H1 (cell line): ENCODE results near the gene NUDT11. TPM values are rescaled to one million over a fixed set of nuclear protein-coding genes. Genes with fewer than 3 reads are reported as not detected.

ENCODE experiments used
- CTCF ChIA-PET: fragments of 300-600 bp; sonication (Branson Sonifier 250); formaldehyde crosslinking; loops from one replicate; lab custom pipeline; 2021; ENCODE audit not compliant: partially characterized antibody; lab: Charles Lee
- POLR2A ChIA-PET: fragments of 300-600 bp; sonication (Branson Sonifier 250); formaldehyde crosslinking; loops from one replicate; lab custom pipeline; 2021; ENCODE audit warnings: inconsistent platforms; ENCODE audit not compliant: partially characterized antibody; lab: Charles Lee
- DNase-seq, 2 experiments: peaks; one replicate each; pipeline versions ENCODE4 v3.0.0 to v3.0.0-alpha.2; 2010 to 2022; ENCODE audit warnings: low spot score in 2 of 2, low read depth in 1 of 2, mixed read lengths in 1 of 2
- FAIRE-seq: peaks from 2 replicates; lab custom pipeline; 2011; peaks lifted over from hg19 to GRCh38; lab: Jason Lieb, UNC
- H2AFZ ChIP-seq: 2 replicates; pipeline ENCODE4 v1.8.1; 2012; ENCODE audit warnings: low read length, inconsistent platforms
- H2AK5ac ChIP-seq: 2 replicates; pipeline ENCODE4 v1.6.1; 2013; ENCODE audit warnings: low read depth, low read length
- H2BK120ac ChIP-seq: replicated peaks from 2 replicates; pipeline ENCODE3; 2013; ENCODE audit warnings: low read depth, low read length, inconsistent platforms
- H2BK12ac ChIP-seq: 2 replicates; pipeline ENCODE4 v1.6.1; 2013; ENCODE audit warnings: low read depth, low read length
- H2BK15ac ChIP-seq: 2 replicates; pipeline ENCODE4 v1.6.1; 2013; ENCODE audit warnings: low read length
- H2BK20ac ChIP-seq: 2 replicates; pipeline ENCODE4 v1.6.1; 2013; ENCODE audit warnings: low read length
- H2BK5ac ChIP-seq: 2 replicates; pipeline ENCODE4 v1.6.1; 2013; ENCODE audit warnings: low read depth, low read length
- H3K14ac ChIP-seq: 2 replicates; pipeline ENCODE4 v1.6.1; 2013; ENCODE audit warnings: inconsistent platforms; ENCODE audit not compliant: insufficient read length
- H3K18ac ChIP-seq: 2 replicates; pipeline ENCODE4 v1.6.1; 2013; ENCODE audit warnings: low read length; ENCODE audit errors: extremely low read depth
- H3K23ac ChIP-seq: 2 replicates; pipeline ENCODE4 v1.6.1; 2013; ENCODE audit warnings: inconsistent platforms; ENCODE audit not compliant: insufficient read length
- H3K23me2 ChIP-seq: 2 replicates; pipeline ENCODE4 v1.6.1; 2013; ENCODE audit warnings: low read depth, low read length
- H3K27ac ChIP-seq: 2 replicates; pipeline ENCODE4 v1.6.1; 2011; ENCODE audit warnings: low read depth, low read length, inconsistent platforms
- H3K27me3 ChIP-seq, 4 experiments: replicated peaks in 1 of 4; 1 replicate in 1 of 4; 2 replicates in 3 of 4; pipeline versions ENCODE4 v1.6.1 to v1.8.1; 2011 to 2013; ENCODE audit warnings: low read length in 3 of 4, mild to moderate bottlenecking in 3 of 4, inconsistent platforms in 2 of 4, mixed read lengths in 2 of 4, moderate library complexity in 1 of 4; ENCODE audit not compliant: control insufficient read depth in 3 of 4, insufficient read depth in 3 of 4; ENCODE audit errors: extremely low read depth in 1 of 4
- H3K36me3 ChIP-seq, 4 experiments: 2 replicates each; pipeline versions ENCODE4 v1.6.1 to v1.8.1; 2011 to 2013; ENCODE audit warnings: mild to moderate bottlenecking in 4 of 4, low read length in 3 of 4, moderate library complexity in 2 of 4, control low read depth in 1 of 4, inconsistent platforms in 1 of 4; ENCODE audit not compliant: insufficient read depth in 4 of 4, control insufficient read depth in 2 of 4
- H3K4ac ChIP-seq: replicated peaks from 2 replicates; pipeline ENCODE3; 2013; ENCODE audit warnings: low read length, low read depth, mixed read lengths, inconsistent platforms; ENCODE audit not compliant: insufficient read length
- H3K4me1 ChIP-seq, 4 experiments: replicated peaks in 1 of 4; 1 replicate in 1 of 4; 2 replicates in 3 of 4; pipeline versions ENCODE4 v1.6.1 to v1.8.1; 2011 to 2013; ENCODE audit warnings: low read length in 3 of 4, inconsistent platforms in 2 of 4, mixed read lengths in 1 of 4; ENCODE audit not compliant: insufficient read depth in 4 of 4, control insufficient read depth in 3 of 4
- H3K4me2 ChIP-seq, 2 experiments: 2 replicates each; pipeline versions ENCODE4 v1.6.1 to v1.8.1; 2011 to 2013; ENCODE audit warnings: low read depth in 2 of 2, low read length in 2 of 2, control low read depth in 1 of 2, inconsistent platforms in 1 of 2, mild to moderate bottlenecking in 1 of 2; ENCODE audit not compliant: insufficient read depth in 1 of 2
- H3K4me3 ChIP-seq, 4 experiments: fragments of 200-600, 300-600 bp in 1 of 4; sonication (generic), shearing (Covaris generic), sonication (Bioruptor Twin) in 1 of 4; 2 replicates each; pipeline versions ENCODE4 v1.5.1 to v1.8.1; 2011 to 2016; ENCODE audit warnings: low read length in 4 of 4, low read depth in 3 of 4, control low read depth in 2 of 4, inconsistent platforms in 2 of 4, mild to moderate bottlenecking in 2 of 4, mixed read lengths in 1 of 4, moderate library complexity in 1 of 4; ENCODE audit not compliant: insufficient read depth in 2 of 4; ENCODE audit errors: extremely low read depth in 1 of 4
- H3K56ac ChIP-seq: replicated peaks from 2 replicates; pipeline ENCODE3; 2013; ENCODE audit warnings: low read depth, mild to moderate bottlenecking, mixed read lengths, low read length, inconsistent platforms; ENCODE audit not compliant: insufficient read length
- H3K79me1 ChIP-seq: 2 replicates; pipeline ENCODE4 v1.6.1; 2013; ENCODE audit warnings: low read depth, low read length, control low read depth
- H3K79me2 ChIP-seq, 2 experiments: 2 replicates each; pipeline versions ENCODE4 v1.6.1 to v1.8.1; 2012 to 2013; ENCODE audit warnings: low read length in 2 of 2, mild to moderate bottlenecking in 2 of 2, inconsistent platforms in 1 of 2; ENCODE audit not compliant: insufficient read depth in 2 of 2, control insufficient read depth in 1 of 2
- H3K9ac ChIP-seq, 4 experiments: replicated peaks in 1 of 4; 1 replicate in 1 of 4; 2 replicates in 3 of 4; pipeline versions ENCODE4 v1.6.1 to v1.8.1; 2011 to 2013; ENCODE audit warnings: low read depth in 3 of 4, low read length in 3 of 4, control low read depth in 2 of 4, mild to moderate bottlenecking in 2 of 4, moderate library complexity in 2 of 4, inconsistent platforms in 1 of 4; ENCODE audit errors: extremely low read depth in 1 of 4
- H3K9me3 ChIP-seq, 2 experiments: 2 replicates each; pipeline versions ENCODE4 v1.6.1 to v1.8.1; 2012 to 2013; ENCODE audit warnings: mild to moderate bottlenecking in 2 of 2, moderate library complexity in 2 of 2, control low read depth in 1 of 2, inconsistent platforms in 1 of 2, low read depth in 1 of 2, low read length in 1 of 2, mixed read lengths in 1 of 2; ENCODE audit not compliant: insufficient read depth in 2 of 2
- H4K20me1 ChIP-seq, 2 experiments: replicated peaks in 1 of 2; 2 replicates each; pipeline versions ENCODE3 to v1.8.1; 2011 to 2013; ENCODE audit warnings: inconsistent platforms in 2 of 2, low read length in 2 of 2, mild to moderate bottlenecking in 1 of 2; ENCODE audit not compliant: insufficient read depth in 2 of 2, control insufficient read depth in 1 of 2
- H4K5ac ChIP-seq: 2 replicates; pipeline ENCODE4 v1.6.1; 2013; ENCODE audit warnings: low read length, low read depth, mixed read lengths, inconsistent platforms; ENCODE audit not compliant: insufficient read length
- H4K8ac ChIP-seq: 2 replicates; pipeline ENCODE4 v1.8.0; 2013; ENCODE audit warnings: mild to moderate bottlenecking, moderate library complexity, low read length, inconsistent platforms; ENCODE audit not compliant: insufficient read depth; ENCODE audit errors: extremely low read depth
- H4K91ac ChIP-seq: replicated peaks from 2 replicates; pipeline ENCODE3; 2013; ENCODE audit warnings: low read length, mixed read lengths, inconsistent platforms; ENCODE audit not compliant: insufficient read length
- CEBPB ChIP-seq: IDR thresholded peaks from 2 replicates; pipeline ENCODE4 v1.6.1; 2012; ENCODE audit warnings: low read depth, low read length
- CTCF ChIP-seq, 3 experiments: IDR thresholded peaks; 1 replicate in 2 of 3; 2 replicates in 1 of 3; pipeline versions ENCODE4 v1.5.1 to v1.6.1; 2011; ENCODE audit warnings: low read length in 3 of 3, mild to moderate bottlenecking in 3 of 3, inconsistent platforms in 2 of 3, low read depth in 1 of 3, moderate library complexity in 1 of 3; ENCODE audit not compliant: insufficient read depth in 1 of 3; ENCODE audit errors: control extremely low read depth in 1 of 3
- POU5F1 ChIP-seq: IDR thresholded peaks from 2 replicates; pipeline ENCODE4 v1.6.1; 2011; ENCODE audit warnings: low read depth, mild to moderate bottlenecking, low read length, moderate library complexity
- RAD21 ChIP-seq, 2 experiments: IDR thresholded peaks in 1 of 2; conservative IDR thresholded peaks in 1 of 2; 2 replicates each; pipeline ENCODE4 v1.6.1; 2011; ENCODE audit warnings: low read depth in 2 of 2, low read length in 2 of 2, improper control_type of control experiment in 1 of 2, inconsistent platforms in 1 of 2, mild to moderate bottlenecking in 1 of 2, moderate library complexity in 1 of 2
- SIX5 ChIP-seq: IDR thresholded peaks from 2 replicates; pipeline ENCODE4 v1.6.1; 2011; ENCODE audit warnings: mild to moderate bottlenecking, low read depth, low read length
- SUZ12 ChIP-seq: fragments of 200-600 bp; sonication (generic); IDR thresholded peaks from 2 replicates; pipeline ENCODE4 v1.6.1; 2012; ENCODE audit warnings: mild to moderate bottlenecking, inconsistent platforms, low read length, moderate library complexity, mixed read lengths
- YY1 ChIP-seq: IDR thresholded peaks from 2 replicates; pipeline ENCODE4 v1.6.1; 2011; ENCODE audit warnings: low read depth, mild to moderate bottlenecking, low read length
- WGBS, 2 experiments: shearing (Covaris generic) in 1 of 2; methylation state at CpG; one replicate each; pipeline versions ENCODE4 v1.1.6 to v1.1.7; 2013 to 2015; ENCODE audit warnings: low lambda C conversion rate in 2 of 2, mixed read lengths in 2 of 2, inconsistent platforms in 1 of 2, low coverage in 1 of 2, missing lambda C conversion rate in 1 of 2; ENCODE audit not compliant: insufficient replicate concordance in 2 of 2, insufficient coverage in 1 of 2, insufficient read length in 1 of 2; ENCODE audit errors: extremely low coverage in 1 of 2, missing lambda C conversion rate in 1 of 2; 5-methylcytosine and 5-hydroxymethylcytosine counted together
- polyA plus RNA-seq, 7 experiments: library from polyadenylated mRNA; depleted of rRNA in 3 of 7; stranded (reverse) in 5 of 7; unstranded in 2 of 7; fragments of >200 nt in 5 of 7; fragments of 200-250 nt in 2 of 7; gene quantifications; 1 replicate in 5 of 7; 2 replicates in 1 of 7; 4 replicates in 1 of 7; pipeline versions ENCODE4 v1.2.1 to v1.2.3, GENCODE V29; 2011 to 2013; ENCODE audit warnings: missing spikeins in 2 of 7, mixed read lengths in 2 of 7
- total RNA-seq: library from RNA; stranded (reverse); fragmentation: NEBNext Ultra II Directional; extraction: Animal tissue kit (Norgen Biotek cat#: 25700); gene quantifications from 2 replicates; pipeline ENCODE4 v1.2.1, GENCODE V29; 2021

The NUDT11 gene
- total and polyA plus RNA-seq, 2 of the 8 experiments (the other 6 are each of a cell fraction or from before 2014, with no cell fraction given) = 31.3 to 37.6 TPM

DNA sequence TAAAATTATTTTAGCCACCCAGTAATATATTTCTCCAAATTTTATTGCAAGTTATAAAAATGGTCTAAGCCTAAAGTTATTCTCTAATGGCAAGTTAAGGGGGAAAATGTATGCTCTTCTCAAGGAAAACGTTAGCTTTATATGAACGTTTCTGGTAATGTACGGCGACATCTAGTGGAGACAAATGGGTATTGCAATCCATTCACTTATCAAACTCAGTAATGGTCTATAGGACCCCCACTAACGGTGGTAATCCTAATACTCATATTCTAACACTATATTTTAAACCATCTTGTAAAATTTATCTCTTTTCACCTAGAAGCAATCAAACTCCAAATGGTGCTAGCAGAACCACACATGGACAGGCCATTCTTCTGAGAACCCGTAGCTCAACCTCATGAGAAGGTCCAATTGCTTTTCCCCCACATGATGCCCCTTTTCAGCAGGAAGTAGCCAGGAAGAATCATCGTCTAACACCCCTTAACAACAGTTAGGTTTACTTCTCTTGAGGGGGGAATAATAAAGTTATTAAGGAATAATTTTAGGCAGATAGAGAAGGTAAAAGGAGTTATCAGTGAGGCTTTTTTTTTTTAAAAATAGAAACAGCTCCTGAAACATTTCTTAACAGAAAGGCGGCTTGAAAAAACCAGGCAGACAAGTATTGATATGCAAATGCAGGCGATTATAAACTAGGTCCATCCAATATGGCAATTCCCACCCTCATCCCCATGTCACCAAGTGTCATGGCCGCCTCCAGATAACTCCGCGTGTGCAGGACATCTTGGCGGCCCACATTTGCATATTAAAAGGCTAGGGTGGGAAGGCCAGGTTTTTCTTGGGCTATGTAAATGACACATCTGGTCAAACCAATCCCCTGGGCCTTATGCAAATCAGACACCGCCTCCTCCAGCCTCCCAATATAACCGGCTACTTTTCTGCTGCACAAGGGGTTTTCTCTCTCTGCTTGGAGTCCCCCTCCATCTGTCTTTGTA lies 35.0 kb downstream of the NUDT11 start:
- H4K20me1 ChIP-seq = no peaks in the 10 kb centered on the region
- no peak overlapping the region for H3K23ac ChIP-seq
- no peak overlapping the region for H3K18ac ChIP-seq
- ChIA-PET CTCF (interaction anchor here (0.7 to 4.0 kb wide), 16 partner anchors 9 to 312 kb away, joined by 3 to 24 read pairs (median 5); no protein-coding TSS in a partner anchor), POLR2A (no interaction called here)
- no peak overlapping the region for H2BK5ac ChIP-seq
- H3K4ac ChIP-seq = no peak overlapping the region
- no peaks in the 10 kb centered on the region for H3K27me3 ChIP-seq
- no peak overlapping the region for H2BK15ac ChIP-seq
- no peak overlapping the region for H2BK20ac ChIP-seq
- H3K4me1 ChIP-seq = peaks cover 0 to 3% (median 0%) of the 10 kb centered on the region in 4 experiments; a peak in 1 of 7 replicates
- H3K36me3 ChIP-seq = no peaks in the 10 kb centered on the region
- no peaks in the 10 kb centered on the region for H3K79me2 ChIP-seq
- H2AFZ ChIP-seq = no peak overlapping the region
- no peak overlapping the region for H2BK12ac ChIP-seq
- no peak overlapping the region for H3K4me3 ChIP-seq
- H3K9ac ChIP-seq = no peak overlapping the region
- H3K79me1 ChIP-seq = no peaks in the 10 kb centered on the region
- H4K91ac ChIP-seq = no peak overlapping the region
- DNase-seq (no peak), FAIRE-seq (peak; percentile 89)
- TF ChIP-seq POU5F1 = no peak
- TF ChIP-seq SUZ12 = no peak
- peak; percentile 80 for TF ChIP-seq YY1
- peak; percentile 45 to 49 for TF ChIP-seq RAD21 (IDR thresholded peaks at IDR 0.05 in 1 of 2, conservative IDR thresholded peaks at IDR 0.05 in 1 of 2; ENCODE audit: low read depth in 2 of 2, low read length in 2 of 2)
- TF ChIP-seq CTCF (IDR thresholded peaks at IDR 0.05; ENCODE audit: control extremely low read depth in 1 of 3, insufficient read depth in 1 of 3, low read depth in 1 of 3, low read length in 3 of 3) = peak in 2 of 3 experiments; percentile 27 to 52; a peak in 2 of 4 replicates
- TF ChIP-seq CEBPB = no peak
- no peak for TF ChIP-seq SIX5
- H3K27ac ChIP-seq = no peak overlapping the region
- no peak overlapping the region for H3K56ac ChIP-seq
- no peak overlapping the region for H3K4me2 ChIP-seq
- no peak overlapping the region for H4K8ac ChIP-seq
- H3K23me2 ChIP-seq = 0 out of 2 replicates have a peak, but pooled peaks cover 2% of the 10 kb centered on the region
- H4K5ac ChIP-seq = no peak overlapping the region
- no peak overlapping the region for H3K14ac ChIP-seq
- no peaks in the 10 kb centered on the region for H3K9me3 ChIP-seq
- 55% methylated on average over 15 of the region's 15 CpGs; no CpG with 5 or more reads in 1 of the 2 experiments for WGBS, 2 experiments
- H2AK5ac ChIP-seq = no peak overlapping the region
- H2BK120ac ChIP-seq = no peak overlapping the region
